ENCODE results near the gene CASP8. TPM values are rescaled to one million over a fixed set of nuclear protein-coding genes. Genes with fewer than 3 reads are reported as not detected.
A peak's percentile ranks its signal among the peaks of the same experiment; 100 is the strongest.

CASP8 gene
- total RNA-seq, 2 experiments from 2014 or later: 172 to 175 TPM

DNA sequence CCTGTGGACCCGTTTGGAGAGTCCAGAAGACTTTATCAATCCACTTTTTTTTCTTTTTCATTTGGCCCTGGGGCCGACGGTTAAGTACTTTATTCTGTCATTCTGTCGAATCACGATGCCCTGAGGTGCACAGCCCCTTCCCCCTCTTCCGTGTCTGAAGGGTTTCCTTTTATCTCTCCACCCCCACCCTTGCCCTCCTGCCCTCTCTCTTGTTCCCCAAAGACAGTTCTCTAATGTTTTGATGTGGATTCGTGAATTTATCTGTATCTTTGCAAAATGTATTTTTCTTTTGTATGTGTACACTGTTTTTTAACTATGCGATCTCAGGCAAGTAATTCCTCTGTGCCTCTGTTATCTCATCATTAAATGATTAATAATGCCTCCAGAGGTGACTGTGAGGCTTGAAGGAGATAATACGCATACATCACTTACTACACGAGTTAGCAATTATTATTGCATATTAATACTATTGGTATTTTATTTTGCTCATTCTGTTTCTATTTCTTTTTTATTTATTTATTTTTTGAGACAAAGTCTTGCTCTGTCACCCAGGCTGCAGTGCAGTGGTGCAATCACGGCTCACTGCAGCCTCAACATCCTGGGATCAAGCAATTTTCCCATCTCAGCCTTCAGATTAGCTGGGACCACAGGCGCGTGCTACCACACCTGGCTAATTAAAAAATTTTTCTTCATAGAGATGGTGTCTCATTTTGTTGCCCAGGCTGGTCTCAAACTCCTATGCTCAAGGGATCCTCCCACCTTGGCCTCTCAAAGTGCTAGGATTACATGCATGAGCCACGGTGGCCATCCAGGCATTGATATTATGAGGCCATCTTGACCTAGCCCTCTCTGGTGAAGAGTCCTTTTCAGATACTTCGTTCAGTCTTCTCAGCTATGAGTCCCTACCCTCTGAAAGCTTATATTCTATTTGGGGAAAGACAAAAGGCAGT lies 1.4 kb upstream of the CASP8 start:
- H3K9me3 ChIP-seq (ENCODE audit: control insufficient read depth in 1 of 2, insufficient read depth in 1 of 2, low read length in 2 of 2): no peaks in the 10 kb centered on the region
- no peaks in the 10 kb centered on the region for H3K27me3 Mint-ChIP-seq
- peak overlapping the region; percentile 93 to 100 for H3K27ac ChIP-seq (ENCODE audit: low read depth in 1 of 2, low read length in 2 of 2)
- H3K27me3 ChIP-seq (ENCODE audit: control insufficient read depth in 1 of 2, insufficient read depth in 2 of 2, low read length in 2 of 2): no peaks in the 10 kb centered on the region
- no peaks in the 10 kb centered on the region for H3K36me3 ChIP-seq (ENCODE audit: insufficient read depth, low read length)
- no peak for DNase-seq
- H3K4me1 Mint-ChIP-seq (ENCODE audit: low read depth): peaks cover 78% of the 10 kb centered on the region
- ChIA-PET CTCF (interaction anchor here (1.0 to 9.0 kb wide), 6 partner anchors 7 to 141 kb away, joined by 3 to 86 read pairs (median 3); partner anchors contain the start of gene CASP10), POLR2A (interaction anchor here (1.0 to 6.4 kb wide), 15 partner anchors 11 to 384 kb away, joined by 3 to 78 read pairs (median 6); partner anchors contain the start of genes CASP10, NIF3L1, ORC2 and STRADB)
- peak overlapping the region; percentile 89 for H3K4me3 Mint-ChIP-seq
- TF ChIP-seq, protein P1, sequence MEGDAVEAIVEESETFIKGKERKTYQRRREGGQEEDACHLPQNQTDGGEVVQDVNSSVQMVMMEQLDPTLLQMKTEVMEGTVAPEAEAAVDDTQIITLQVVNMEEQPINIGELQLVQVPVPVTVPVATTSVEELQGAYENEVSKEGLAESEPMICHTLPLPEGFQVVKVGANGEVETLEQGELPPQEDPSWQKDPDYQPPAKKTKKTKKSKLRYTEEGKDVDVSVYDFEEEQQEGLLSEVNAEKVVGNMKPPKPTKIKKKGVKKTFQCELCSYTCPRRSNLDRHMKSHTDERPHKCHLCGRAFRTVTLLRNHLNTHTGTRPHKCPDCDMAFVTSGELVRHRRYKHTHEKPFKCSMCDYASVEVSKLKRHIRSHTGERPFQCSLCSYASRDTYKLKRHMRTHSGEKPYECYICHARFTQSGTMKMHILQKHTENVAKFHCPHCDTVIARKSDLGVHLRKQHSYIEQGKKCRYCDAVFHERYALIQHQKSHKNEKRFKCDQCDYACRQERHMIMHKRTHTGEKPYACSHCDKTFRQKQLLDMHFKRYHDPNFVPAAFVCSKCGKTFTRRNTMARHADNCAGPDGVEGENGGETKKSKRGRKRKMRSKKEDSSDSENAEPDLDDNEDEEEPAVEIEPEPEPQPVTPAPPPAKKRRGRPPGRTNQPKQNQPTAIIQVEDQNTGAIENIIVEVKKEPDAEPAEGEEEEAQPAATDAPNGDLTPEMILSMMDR (IDR thresholded peaks at IDR 0.05): no peak
- peaks cover 68% of the 10 kb centered on the region for H3K4me1 ChIP-seq (ENCODE audit: insufficient read depth, low read length)
- H3K36me3 Mint-ChIP-seq (ENCODE audit: low read depth): peaks cover 41% of the 10 kb centered on the region
- H3K27ac Mint-ChIP-seq: peak overlapping the region; percentile 97
- ATAC-seq (ENCODE audit: poor library complexity): no peak
- no peaks in the 10 kb centered on the region for H3K9me3 Mint-ChIP-seq
- peak overlapping the region; percentile 62 for H3K4me3 ChIP-seq (ENCODE audit: low read length)
- intact Hi-C loops (cut with DNase I, micrococcal nuclease): loop anchor here in 1 of 2 experiments (1.0 to 10.0 kb wide), 5 partner anchors 23 to 1006 kb away; partner anchors contain the start of genes CASP10, NIF3L1, NOP58 and PPIL3

- peak overlapping the region; percentile 97 for H3K27ac Mint-ChIP-seq
- H3K4me1 Mint-ChIP-seq (ENCODE audit: low read depth): peaks cover 80% of the 10 kb centered on the region
- no peaks in the 10 kb centered on the region for H3K9me3 Mint-ChIP-seq
- Histone ChIP-seq H3K4me1 (ENCODE audit: insufficient read depth, low read length) (peaks cover 68% of the 10 kb centered on the region), H3K9me3 (ENCODE audit: control insufficient read depth in 1 of 2, insufficient read depth in 1 of 2, low read length in 2 of 2) (no peaks in the 10 kb centered on the region), H3K4me3 (ENCODE audit: low read length) (peak overlapping the region; percentile 87), H3K27me3 (ENCODE audit: control insufficient read depth in 1 of 2, insufficient read depth in 2 of 2, low read length in 2 of 2) (no peaks in the 10 kb centered on the region), H3K36me3 (ENCODE audit: insufficient read depth, low read length) (peaks cover 13% of the 10 kb centered on the region), H3K27ac (ENCODE audit: low read depth in 1 of 2, low read length in 2 of 2) (peak overlapping the region; percentile 45 to 71)
- H3K27me3 Mint-ChIP-seq: no peaks in the 10 kb centered on the region
- peak; percentile 51 to 83 (median 62) for DNase-seq
- POLR2A ChIA-PET: interaction anchor here (0.6 to 6.4 kb wide), 16 partner anchors 9 to 298 kb away, joined by 3 to 78 read pairs (median 4); partner anchors contain the start of genes CASP10, CFLAR, ORC2 and STRADB
- ATAC-seq (ENCODE audit: poor library complexity): no peak
- TF ChIP-seq, protein P1 (IDR thresholded peaks at IDR 0.05): no peak
- intact Hi-C loops (cut with DNase I, micrococcal nuclease): loop anchor here in 1 of 2 experiments (5.0 kb wide), 1 partner anchor 191 kb away; the partner anchor contains the start of genes STRADB and TRAK2
- H3K4me3 Mint-ChIP-seq: peak overlapping the region; percentile 94
- H3K36me3 Mint-ChIP-seq (ENCODE audit: low read depth): peaks cover 59% of the 10 kb centered on the region
- CTCF ChIA-PET: interaction anchor here (0.9 to 9.0 kb wide), 6 partner anchors 9 to 103 kb away, joined by 3 to 86 read pairs (median 8); no protein-coding TSS in a partner anchor
Measured at GRCh38 chr2:201261471-201261870, 1.1 kb downstream of the CASP8 start.

DNA sequence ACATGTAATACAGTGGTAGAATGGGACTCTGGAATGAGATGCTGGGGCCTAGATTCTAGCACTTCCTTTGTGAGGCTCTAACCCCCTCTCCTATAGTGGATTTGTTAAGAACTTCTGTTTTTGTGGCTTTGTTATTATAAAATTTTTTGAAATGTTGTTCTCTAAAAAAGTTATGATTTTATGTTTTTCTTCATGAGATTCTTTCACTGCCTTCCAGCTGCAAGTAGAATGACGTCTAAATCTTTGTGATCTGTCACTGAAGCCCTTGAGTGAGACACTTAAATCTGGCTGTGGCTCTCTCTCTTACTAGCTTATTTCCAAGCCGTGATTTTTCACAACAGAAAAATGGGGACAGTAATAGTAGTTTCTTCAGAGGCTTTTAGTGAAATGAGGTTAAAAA lies 1.6 kb downstream of the CASP8 start:
- peak in 2 of 14 experiments; percentile 48 to 57 for DNase-seq
- CTCF ChIA-PET: interaction anchor here (0.6 to 9.0 kb wide), 5 partner anchors 11 to 102 kb away, joined by 3 to 86 read pairs (median 11); no protein-coding TSS in a partner anchor

More for the DNA sequence above, 1.6 kb downstream of the CASP8 start:
- no peak for ATAC-seq (ENCODE audit: poor library complexity)
- intact Hi-C loops (cut with DNase I, micrococcal nuclease): loop anchor here (2.0 to 5.0 kb wide), 2 partner anchors 17 to 190 kb away; partner anchors contain the start of genes STRADB (in 1 of the 2) and TRAK2 (in 1 of the 2)
- Mint-ChIP-seq H3K27me3 (no peaks in the 10 kb centered on the region), H3K36me3 (ENCODE audit: low read depth) (peaks cover 64% of the 10 kb centered on the region), H3K27ac (peak overlapping the region; percentile 97), H3K9me3 (no peaks in the 10 kb centered on the region), H3K4me3 (peak overlapping the region; percentile 94), H3K4me1 (ENCODE audit: low read depth) (peaks cover 80% of the 10 kb centered on the region)
- Histone ChIP-seq H3K9me3 (ENCODE audit: control insufficient read depth in 1 of 2, insufficient read depth in 1 of 2, low read length in 2 of 2) (no peaks in the 10 kb centered on the region), H3K4me3 (ENCODE audit: low read length) (peak overlapping the region; percentile 87), H3K36me3 (ENCODE audit: insufficient read depth, low read length) (peaks cover 17% of the 10 kb centered on the region), H3K27me3 (ENCODE audit: control insufficient read depth in 1 of 2, insufficient read depth in 2 of 2, low read length in 2 of 2) (no peaks in the 10 kb centered on the region), H3K27ac (ENCODE audit: low read depth in 1 of 2, low read length in 2 of 2) (peak overlapping the region; percentile 45 to 71), H3K4me1 (ENCODE audit: insufficient read depth, low read length) (peaks cover 68% of the 10 kb centered on the region)
- TF ChIP-seq, protein P1 (IDR thresholded peaks at IDR 0.05): no peak
- POLR2A ChIA-PET: interaction anchor here (0.6 to 6.4 kb wide), 15 partner anchors 9 to 299 kb away, joined by 3 to 78 read pairs (median 4); partner anchors contain the start of genes CFLAR, ORC2, STRADB and TRAK2
